GM18508 (cell line): ENCODE data around the gene SORBS2.

ENCODE experiments used
- ATAC-seq: cut with Tn5 transposase; IDR thresholded peaks from one replicate; pipeline ENCODE4 v1.9.1; 2021; ENCODE audit warnings: moderate number of reproducible peaks; ENCODE audit not compliant: insufficient read depth, unreplicated experiment

Gene SORBS2

GRCh38 chr4:185689407-185689806 is 122.6 kb downstream of the SORBS2 start:
- no peak for ATAC-seq

- no peak for ATAC-seq
Measured at GRCh38 chr4:185685804-185686203, 126.2 kb downstream of the SORBS2 start.

GRCh38 chr4:185683896-185684295 is 128.1 kb downstream of the SORBS2 start:
- ATAC-seq = no peak

GRCh38 chr4:185683222-185683621 is 128.8 kb downstream of the SORBS2 start:
- ATAC-seq = no peak

- ATAC-seq = no peak
Measured at GRCh38 chr4:185682236-185682635, 129.8 kb downstream of the SORBS2 start.

GRCh38 chr4:185681604-185682003 is 130.4 kb downstream of the SORBS2 start:
- ATAC-seq = no peak

GRCh38 chr4:185680617-185681016 is 131.4 kb downstream of the SORBS2 start:
- no peak for ATAC-seq

GRCh38 chr4:185679523-185679922 is 132.5 kb downstream of the SORBS2 start:
- ATAC-seq = no peak

- no peak for ATAC-seq
Measured at GRCh38 chr4:185677637-185678314, 134.2 kb downstream of the SORBS2 start.

GRCh38 chr4:185672618-185673017 is 139.4 kb downstream of the SORBS2 start:
- no peak for ATAC-seq

GRCh38 chr4:185672151-185672550 is 139.8 kb downstream of the SORBS2 start:
- no peak for ATAC-seq

- ATAC-seq = no peak
Measured at GRCh38 chr4:185671496-185671895, 140.5 kb downstream of the SORBS2 start.

GRCh38 chr4:185671066-185671465 is 140.9 kb downstream of the SORBS2 start:
- ATAC-seq = no peak

GRCh38 chr4:185669288-185669687 is 142.7 kb downstream of the SORBS2 start:
- no peak for ATAC-seq

- no peak for ATAC-seq
Measured at GRCh38 chr4:185666156-185666555, 145.8 kb downstream of the SORBS2 start.

- ATAC-seq = no peak
Measured at GRCh38 chr4:185665655-185666054, 146.3 kb downstream of the SORBS2 start.

GRCh38 chr4:185664481-185664880 is 147.5 kb downstream of the SORBS2 start:
- no peak for ATAC-seq

GRCh38 chr4:185662030-185662778 is 149.8 kb downstream of the SORBS2 start:
- no peak for ATAC-seq

GRCh38 chr4:185660340-185660739 is 151.7 kb downstream of the SORBS2 start:
- ATAC-seq = no peak

GRCh38 chr4:185657699-185658098 is 154.3 kb downstream of the SORBS2 start:
- ATAC-seq = no peak

- no peak for ATAC-seq
Measured at GRCh38 chr4:185657183-185657582, 154.8 kb downstream of the SORBS2 start.

GRCh38 chr4:185656467-185656931 is 155.5 kb downstream of the SORBS2 start:
- no peak for ATAC-seq
